Lower leg skin (tissue), 4 donors: ENCODE results near the gene CHRNG. TPM values are rescaled to one million over a fixed set of nuclear protein-coding genes. Genes with fewer than 3 reads are reported as not detected.

Experiments used
- DNase-seq, 2 donors: peaks; one replicate each; pipeline ENCODE4 v3.0.0-alpha.2; 2019; ENCODE audit warnings: low spot score in 2 of 2
- H3K4me3 ChIP-seq: fragments of 200-600 bp; sonication (generic); 2 replicates; pipeline ENCODE4 v1.5.1; 2017; ENCODE audit warnings: mild to moderate bottlenecking, low read depth; ENCODE audit not compliant: poor library complexity, severe bottlenecking
- CTCF ChIP-seq, 3 donors: fragments of 450-650 bp; IDR thresholded peaks; one replicate each; pipeline ENCODE4 v1.5.1; 2016; ENCODE audit warnings: antibody characterized with exemption in 3 of 3, mild to moderate bottlenecking in 3 of 3, moderate library complexity in 2 of 3
- POLR2A ChIP-seq, 2 donors: fragments of 450-650 bp; IDR thresholded peaks; one replicate each; pipeline ENCODE4 v1.6.1; 2016 to 2017; ENCODE audit warnings: antibody characterized with exemption in 2 of 2, mild to moderate bottlenecking in 1 of 2, moderate library complexity in 1 of 2
- WGBS, 2 donors: methylation state at CpG; one replicate each; pipeline ENCODE4 v1.1.5; 2018; 5-methylcytosine and 5-hydroxymethylcytosine counted together
- intact Hi-C: fragments of 100-400 bp; cut with DNase I; formaldehyde crosslinking; loops from one replicate; pipeline ENCODE4 v1.15.0; 2023; ENCODE audit warnings: low total_unique reads
- total RNA-seq, 4 donors: library from RNA; depleted of rRNA; stranded (reverse); fragments of >200 nt; gene quantifications; one replicate each; pipeline ENCODE4 v1.1.0, GENCODE V29; 2016

Gene CHRNG
- total RNA-seq, 4 donors from 2014 or later = not detected

GRCh38 chr2:232542715-232543467 is 3.4 kb downstream of the CHRNG start:
- DNase-seq = peak in 1 of 2 donors; percentile 75
- no peak overlapping the region for H3K4me3 ChIP-seq
- 88 to 89% methylated on average over 20 of the region's 20 CpGs for WGBS, 2 donors

GRCh38 chr2:232543491-232543890 is 4.0 kb downstream of the CHRNG start:
- 88 to 91% methylated on average over 14 of the region's 14 CpGs for WGBS, 2 donors
- no peak overlapping the region for H3K4me3 ChIP-seq
- TF ChIP-seq CTCF (IDR thresholded peaks at IDR 0.05) (no peak), POLR2A (IDR thresholded peaks at IDR 0.05) (no peak)
- intact Hi-C loops = no loop called here
- peak in 1 of 2 donors; percentile 76 for DNase-seq

More at GRCh38 chr2:232542715-232543467, 3.4 kb downstream of the CHRNG start:
- no peak for TF ChIP-seq POLR2A (IDR thresholded peaks at IDR 0.05)
- no peak for TF ChIP-seq CTCF (IDR thresholded peaks at IDR 0.05)
- intact Hi-C loops = no loop called here

DNA sequence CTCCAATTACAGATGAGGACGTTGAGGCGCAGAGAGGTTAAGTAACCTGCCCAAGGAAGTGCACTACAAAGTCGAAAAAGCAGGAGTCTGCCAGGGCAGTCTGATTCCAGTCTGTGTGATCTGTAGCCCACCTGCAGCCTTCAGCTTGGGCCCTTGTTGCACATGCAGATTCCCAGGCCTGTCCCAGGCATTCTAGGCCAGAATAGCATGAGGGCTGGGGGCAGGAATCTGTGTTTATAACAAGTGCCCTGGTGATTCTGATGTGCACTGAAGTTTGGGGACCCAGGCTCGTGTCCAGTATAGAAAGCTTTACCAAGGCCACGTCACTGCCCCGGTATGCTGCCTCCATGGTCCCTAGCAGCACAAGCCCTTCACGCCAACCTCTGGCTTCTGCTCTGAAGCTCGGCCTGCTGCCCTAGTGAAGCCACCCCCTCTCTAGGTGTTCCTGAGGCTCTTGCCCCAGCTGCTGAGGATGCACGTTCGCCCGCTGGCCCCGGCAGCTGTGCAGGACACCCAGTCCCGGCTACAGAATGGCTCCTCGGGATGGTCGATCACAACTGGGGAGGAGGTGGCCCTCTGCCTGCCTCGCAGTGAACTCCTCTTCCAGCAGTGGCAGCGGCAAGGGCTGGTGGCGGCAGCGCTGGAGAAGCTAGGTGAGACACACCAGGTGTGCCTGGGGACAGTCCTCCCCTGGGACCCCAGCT is 4.6 kb downstream of the CHRNG start:
- DNase-seq = peak in 1 of 2 donors; percentile 82
- TF ChIP-seq CTCF (IDR thresholded peaks at IDR 0.05) (no peak), POLR2A (IDR thresholded peaks at IDR 0.05) (no peak)
- 97 to 98% methylated on average over 15 to 19 of the region's 19 CpGs for WGBS, 2 donors
- intact Hi-C loops = no loop called here
- H3K4me3 ChIP-seq = no peak overlapping the region

- no peak for DNase-seq
- TF ChIP-seq CTCF (IDR thresholded peaks at IDR 0.05) (no peak), POLR2A (IDR thresholded peaks at IDR 0.05) (no peak)
- 92 to 94% methylated on average over 6 of the region's 6 CpGs for WGBS, 2 donors
- no peak overlapping the region for H3K4me3 ChIP-seq
- intact Hi-C loops = no loop called here
Observed at GRCh38 chr2:232544674-232545073, 5.2 kb downstream of the CHRNG start.

DNA sequence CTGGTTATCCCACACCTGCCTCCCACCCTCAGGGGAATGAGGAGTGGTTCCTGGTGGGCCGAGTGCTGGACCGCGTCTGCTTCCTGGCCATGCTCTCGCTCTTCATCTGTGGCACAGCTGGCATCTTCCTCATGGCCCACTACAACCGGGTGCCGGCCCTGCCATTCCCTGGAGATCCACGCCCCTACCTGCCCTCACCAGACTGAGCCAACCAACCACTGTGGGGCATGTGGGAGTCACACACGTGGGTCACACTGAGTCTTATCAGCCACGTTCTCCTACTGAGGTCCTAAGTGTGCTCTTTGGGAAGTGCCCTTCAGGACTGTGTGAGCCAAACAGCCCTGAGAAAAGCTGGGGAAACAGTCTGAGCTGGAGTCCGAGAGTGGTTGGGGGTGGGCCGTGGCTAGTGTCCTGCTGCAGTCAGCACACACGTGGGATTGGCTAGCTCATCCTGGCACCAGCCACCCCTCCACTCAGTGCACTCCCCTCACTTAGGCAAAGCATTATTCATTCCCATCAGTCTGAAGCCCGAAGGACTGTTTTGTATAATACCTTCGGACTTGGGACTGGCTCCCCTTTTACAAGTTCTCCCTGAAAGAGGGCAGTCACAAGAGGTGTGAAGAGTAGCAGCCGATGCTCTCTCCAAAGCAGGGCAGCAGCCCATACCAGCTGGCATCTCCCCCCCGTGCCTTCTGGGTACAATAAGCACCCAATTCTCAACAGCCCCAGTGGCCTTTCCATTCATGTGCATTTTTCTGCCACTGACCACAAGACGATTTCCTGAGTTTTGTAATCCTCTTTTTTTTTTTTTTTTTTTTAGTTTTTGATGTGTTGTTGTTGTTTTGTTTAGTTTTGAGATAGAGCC is 6.3 kb downstream of the CHRNG start:
- peak in 1 of 2 donors; percentile 60 for DNase-seq
- no peak overlapping the region for H3K4me3 ChIP-seq
- TF ChIP-seq POLR2A (IDR thresholded peaks at IDR 0.05) (no peak), CTCF (IDR thresholded peaks at IDR 0.05) (no peak)
- intact Hi-C loops = no loop called here
- WGBS, 2 donors = 87 to 90% methylated on average over 17 of the region's 17 CpGs
